ENCODE results near the gene KCNIP1. TPM values are rescaled to one million over a fixed set of nuclear protein-coding genes. Genes with fewer than 3 reads are reported as not detected.

Gene KCNIP1
- total and polyA plus RNA-seq, 9 of the 15 experiments (the other 6 are each of a cell fraction or from before 2014, with no cell fraction given): not detected

- Histone ChIP-seq H3K27me3 (ENCODE audit: control insufficient read depth in 2 of 2, insufficient read depth in 2 of 2, low read length in 2 of 2) (peaks cover 0 to 8% of the 10 kb centered on the region in 2 experiments; a peak in 2 of 5 replicates), H3K79me2 (ENCODE audit: control insufficient read depth, insufficient read depth, low read length) (no peaks in the 10 kb centered on the region), H3K4me3 (no peak overlapping the region), H3K4me1 (replicated peaks in 1 of 2; ENCODE audit: control insufficient read depth in 2 of 2, insufficient read depth in 2 of 2, low read length in 2 of 2) (no peaks in the 10 kb centered on the region), H3K36me3 (ENCODE audit: control insufficient read depth, insufficient read depth, low read length) (no peaks in the 10 kb centered on the region), H2AFZ (ENCODE audit: low read depth, low read length) (no peak overlapping the region), H3K9me1 (ENCODE audit: control insufficient read depth, insufficient read depth, low read length) (no peaks in the 10 kb centered on the region), H3K9ac (ENCODE audit: insufficient read depth in 1 of 2, low read depth in 2 of 2, low read length in 2 of 2) (no peak overlapping the region), H3K27ac (ENCODE audit: extremely low read depth, low read depth, low read length) (no peak overlapping the region), H4K20me1 (replicated peaks; ENCODE audit: control insufficient read depth, insufficient read depth, low read length) (0 out of 2 replicates have a peak, but pooled peaks cover 5% of the 10 kb centered on the region), H3K4me2 (ENCODE audit: insufficient read depth, low read length) (no peak overlapping the region), H3K9me3 (replicated peaks; ENCODE audit: control insufficient read depth, insufficient read depth, low read depth, low read length) (no peaks in the 10 kb centered on the region; the same call in 1 of the 2 replicates)
- intact Hi-C loops (cut with micrococcal nuclease): no loop called here
- no TSS peak for BruUV-seq (replicated peaks)
- in situ Hi-C loops (cut with MboI): no loop called here
- TF ChIP-seq FOXP4 (CRISPR knock-in tag; IDR thresholded peaks at IDR 0.05; ENCODE audit: borderline replicate concordance) (no peak), KLF6 (CRISPR knock-in tag; IDR thresholded peaks at IDR 0.05; ENCODE audit: borderline replicate concordance) (no peak), NFRKB (IDR thresholded peaks at IDR 0.05; ENCODE audit: low read depth) (no peak), DPF2 (IDR thresholded peaks at IDR 0.05) (no peak), NR2C2 (CRISPR knock-in tag; IDR thresholded peaks at IDR 0.05) (no peak), NR2C2 (tag; IDR thresholded peaks at IDR 0.05) (no peak), TEAD1 (CRISPR knock-in tag; IDR thresholded peaks at IDR 0.05) (no peak), ATF3 (IDR thresholded peaks at IDR 0.05) (no peak), ATF3 (CRISPR knock-in tag; conservative IDR thresholded peaks at IDR 0.05) (no peak), PHF21A (IDR thresholded peaks at IDR 0.05; ENCODE audit: borderline replicate concordance, low read depth) (no peak), LCOR (CRISPR knock-in tag; IDR thresholded peaks at IDR 0.05) (no peak), GABPB2 (CRISPR knock-in tag; conservative IDR thresholded peaks at IDR 0.05) (no peak)
- TF ChIP-seq, protein P1, sequence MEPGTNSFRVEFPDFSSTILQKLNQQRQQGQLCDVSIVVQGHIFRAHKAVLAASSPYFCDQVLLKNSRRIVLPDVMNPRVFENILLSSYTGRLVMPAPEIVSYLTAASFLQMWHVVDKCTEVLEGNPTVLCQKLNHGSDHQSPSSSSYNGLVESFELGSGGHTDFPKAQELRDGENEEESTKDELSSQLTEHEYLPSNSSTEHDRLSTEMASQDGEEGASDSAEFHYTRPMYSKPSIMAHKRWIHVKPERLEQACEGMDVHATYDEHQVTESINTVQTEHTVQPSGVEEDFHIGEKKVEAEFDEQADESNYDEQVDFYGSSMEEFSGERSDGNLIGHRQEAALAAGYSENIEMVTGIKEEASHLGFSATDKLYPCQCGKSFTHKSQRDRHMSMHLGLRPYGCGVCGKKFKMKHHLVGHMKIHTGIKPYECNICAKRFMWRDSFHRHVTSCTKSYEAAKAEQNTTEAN (CRISPR knock-in tag; IDR thresholded peaks at IDR 0.05): no peak
- TF ChIP-seq, protein P2, sequence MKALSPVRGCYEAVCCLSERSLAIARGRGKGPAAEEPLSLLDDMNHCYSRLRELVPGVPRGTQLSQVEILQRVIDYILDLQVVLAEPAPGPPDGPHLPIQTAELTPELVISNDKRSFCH (CRISPR knock-in tag; IDR thresholded peaks at IDR 0.05): no peak
- TF ChIP-seq, protein P2 (tag; IDR thresholded peaks at IDR 0.05): no peak
- CTCF ChIA-PET (ENCODE audit: low intra/inter-chr PET ratio): no interaction called here
- WGBS (ENCODE audit: insufficient coverage, low coverage, missing lambda C conversion rate): 0% methylated on average over 1 of the region's 1 CpG
- POLR2A ChIA-PET: interaction anchor here (0.7 kb wide), 1 partner anchor 11 kb away, joined by 3 read pairs; no protein-coding TSS in a partner anchor
- DNase-seq (ENCODE audit: extremely low read depth in 1 of 4, low spot score in 3 of 4) (no peak), FAIRE-seq (no peak), ATAC-seq (no peak)
These were observed 36.5 kb downstream of the KCNIP1 start for GRCh38 chr5:170540271-170540670.
